SK-N-SH treated with all-trans-retinoic acid at 6 μM for 48 hours (cell line): ENCODE data around the gene CYB5A.

Experiments used
- ATAC-seq: fragments of 200-7000 bp; cut with Tn5 transposase; 3 replicates; pipeline ENCODE4 v1.9.1; 2020; ENCODE audit warnings: mild to moderate bottlenecking, moderate library complexity
- ARNTL ChIP-seq: fragments of 450-650 bp; formaldehyde crosslinking; IDR thresholded peaks from 2 replicates; pipeline ENCODE4 v1.5.0; 2020; ENCODE audit warnings: low read depth, mild to moderate bottlenecking, moderate library complexity, borderline replicate concordance
- BACH2 ChIP-seq: fragments of 250-450 bp; sonication (Bioruptor Pico); IDR thresholded peaks from 2 replicates; pipeline ENCODE4 v1.9.0; 2021; ENCODE audit warnings: mild to moderate bottlenecking, borderline replicate concordance
- CSDC2 ChIP-seq: fragments of 250-450 bp; sonication (Bioruptor Pico); IDR thresholded peaks from 2 replicates; pipeline ENCODE4 v1.5.0; 2020; ENCODE audit warnings: mild to moderate bottlenecking, moderate library complexity
- ESRRG ChIP-seq: fragments of 250-450 bp; sonication (Bioruptor Pico); IDR thresholded peaks from 2 replicates; pipeline ENCODE4 v1.6.1; 2021; ENCODE audit warnings: mild to moderate bottlenecking
- GLIS3 ChIP-seq: fragments of 250-450 bp; sonication (Bioruptor Pico); IDR thresholded peaks from 2 replicates; pipeline ENCODE4 v1.5.0; 2020; ENCODE audit warnings: mild to moderate bottlenecking, moderate library complexity
- ISL1 ChIP-seq: fragments of 250-450 bp; sonication (Bioruptor Pico); IDR thresholded peaks from 2 replicates; pipeline ENCODE4 v2.1.2; 2022; ENCODE audit warnings: mild to moderate bottlenecking, moderate library complexity
- OSR1 ChIP-seq: fragments of 250-450 bp; sonication (Bioruptor Pico); IDR thresholded peaks from 2 replicates; pipeline ENCODE4 v1.8.0; 2022; ENCODE audit warnings: moderate library complexity, mild to moderate bottlenecking, inconsistent platforms
- PPARA ChIP-seq: fragments of 250-450 bp; sonication (Bioruptor Pico); IDR thresholded peaks from 2 replicates; pipeline ENCODE4 v1.5.0; 2020; ENCODE audit warnings: mild to moderate bottlenecking, borderline replicate concordance
- RARB ChIP-seq: fragments of 250-450 bp; sonication (Bioruptor Pico); IDR thresholded peaks from 2 replicates; pipeline ENCODE4 v1.8.0; 2021; ENCODE audit warnings: mild to moderate bottlenecking, moderate library complexity
- SNAI2 ChIP-seq: fragments of 250-450 bp; sonication (Bioruptor Pico); IDR thresholded peaks from 2 replicates; pipeline ENCODE4 v1.5.0; 2020; ENCODE audit warnings: mild to moderate bottlenecking, moderate library complexity
- TCF4 ChIP-seq: fragments of 250-450 bp; sonication (Bioruptor Pico); IDR thresholded peaks from 2 replicates; pipeline ENCODE4 v1.8.0; 2021; ENCODE audit warnings: mild to moderate bottlenecking, moderate library complexity, borderline replicate concordance
- TOX ChIP-seq: fragments of 250-450 bp; sonication (Bioruptor Pico); IDR thresholded peaks from 2 replicates; pipeline ENCODE4 v1.8.0; 2021; ENCODE audit warnings: mild to moderate bottlenecking, moderate library complexity, borderline replicate concordance
- ZC3H10 ChIP-seq: fragments of 250-450 bp; sonication (Bioruptor Pico); IDR thresholded peaks from 2 replicates; pipeline ENCODE4 v1.5.1; 2021; ENCODE audit warnings: mild to moderate bottlenecking, moderate library complexity
- ZFP3 ChIP-seq: fragments of 250-450 bp; sonication (Bioruptor Pico); IDR thresholded peaks from 2 replicates; pipeline ENCODE4 v1.5.0; 2020; ENCODE audit warnings: mild to moderate bottlenecking, moderate library complexity
- ZFP30 ChIP-seq: fragments of 450-650 bp; formaldehyde crosslinking; IDR thresholded peaks from 2 replicates; pipeline ENCODE4 v1.5.0; 2022; ENCODE audit warnings: mild to moderate bottlenecking, moderate library complexity
- ZNF565 ChIP-seq: fragments of 450-650 bp; formaldehyde crosslinking; conservative IDR thresholded peaks from 2 replicates; pipeline ENCODE4 v1.5.0; 2020; ENCODE audit warnings: low read depth, mild to moderate bottlenecking, moderate library complexity
- ZNF70 ChIP-seq: fragments of 450-650 bp; formaldehyde crosslinking; IDR thresholded peaks from 2 replicates; pipeline ENCODE4 v1.5.0; 2020; ENCODE audit warnings: mild to moderate bottlenecking, moderate library complexity
- ZNF8 ChIP-seq: fragments of 450-650 bp; formaldehyde crosslinking; IDR thresholded peaks from 2 replicates; pipeline ENCODE4 v1.5.0; 2020; ENCODE audit warnings: mild to moderate bottlenecking, moderate library complexity
- TF ChIP-seq, protein P1 (sequence below): fragments of 250-450 bp; sonication (Bioruptor Pico); IDR thresholded peaks from 2 replicates; pipeline ENCODE4 v1.8.0; 2020; ENCODE audit warnings: mild to moderate bottlenecking, moderate library complexity, borderline replicate concordance
- TF ChIP-seq, protein P2 (sequence below): fragments of 250-450 bp; sonication (Bioruptor Pico); IDR thresholded peaks from 2 replicates; pipeline ENCODE4 v1.5.0; 2020; ENCODE audit warnings: mild to moderate bottlenecking, moderate library complexity
- TF ChIP-seq, protein P3 (sequence below): fragments of 250-450 bp; sonication (Bioruptor Pico); IDR thresholded peaks from 2 replicates; pipeline ENCODE4 v1.5.1; 2020; ENCODE audit warnings: low read depth, mild to moderate bottlenecking, moderate library complexity
- TF ChIP-seq, protein P4 (sequence below): fragments of 250-450 bp; sonication (Bioruptor Pico); IDR thresholded peaks from 2 replicates; pipeline ENCODE4 v1.8.0; 2021; ENCODE audit warnings: low read depth, mild to moderate bottlenecking, moderate library complexity, borderline replicate concordance

Gene CYB5A

DNA sequence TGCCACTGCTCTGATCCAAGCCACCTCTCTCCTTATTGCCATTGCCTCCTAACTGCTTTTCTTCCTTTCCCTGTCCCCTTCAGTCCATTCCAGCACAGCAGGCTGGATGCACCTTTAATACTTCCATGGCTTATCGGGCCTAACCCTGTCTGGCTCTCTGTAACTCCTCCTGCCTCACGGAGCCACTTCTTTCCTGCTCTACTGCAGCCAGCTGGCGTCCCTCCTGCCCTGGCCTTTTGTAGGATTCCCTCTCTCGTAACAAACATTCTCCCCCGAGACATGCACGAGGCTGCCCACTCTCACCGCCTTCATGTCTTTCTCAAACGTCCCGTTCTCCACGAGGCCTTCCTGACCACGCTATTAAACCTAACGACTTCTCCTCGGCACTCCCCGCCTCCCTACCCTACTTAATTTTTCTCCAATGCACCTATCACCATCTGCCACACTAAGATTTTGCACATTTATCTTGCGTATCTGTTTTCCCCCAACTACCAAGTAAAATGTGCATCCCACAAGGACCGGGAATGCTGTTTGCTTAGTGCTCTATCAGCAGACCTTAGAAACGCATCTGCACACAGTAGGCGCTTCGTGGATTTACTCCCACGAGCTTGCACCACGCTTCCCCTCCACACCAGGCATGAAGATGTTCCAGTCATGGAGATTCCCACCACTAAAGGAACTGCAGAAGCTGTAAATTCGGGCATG lies 23.1 kb upstream of the CYB5A start:
- TF ChIP-seq GLIS3 (CRISPR knock-in tag), result no peak
- no peak for TF ChIP-seq ZC3H10 (CRISPR knock-in tag)
- no peak for TF ChIP-seq TOX
- TF ChIP-seq BACH2 (CRISPR knock-in tag), result no peak
- no peak for TF ChIP-seq CSDC2
- TF ChIP-seq ZNF70 (CRISPR knock-in tag), result no peak
- ATAC-seq, result no peak

DNA sequence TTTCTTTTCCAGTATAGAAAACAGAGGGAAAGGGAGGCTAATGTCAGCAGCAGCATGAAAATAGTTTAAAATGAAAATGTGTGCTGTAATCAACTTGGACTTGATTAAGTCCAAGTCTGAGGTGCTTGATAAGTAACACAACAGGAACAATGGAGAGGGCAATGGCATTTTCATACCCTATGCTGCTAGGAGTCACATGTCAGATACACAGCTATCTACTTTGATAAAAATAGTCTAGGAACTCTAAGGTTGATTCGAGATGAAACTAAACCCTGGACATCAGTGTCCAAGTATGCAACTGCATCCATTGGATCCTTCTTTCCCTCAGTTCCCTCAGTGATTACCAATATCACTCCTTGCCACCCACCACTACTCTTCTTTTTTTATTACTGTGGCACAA lies 19.2 kb upstream of the CYB5A start:
- TF ChIP-seq ARNTL (CRISPR knock-in tag) (no peak), ISL1 (CRISPR knock-in tag) (no peak), TCF4 (CRISPR knock-in tag) (no peak), ZNF565 (no peak), OSR1 (CRISPR knock-in tag) (no peak), ESRRG (CRISPR knock-in tag) (no peak), PPARA (CRISPR knock-in tag) (no peak), RARB (CRISPR knock-in tag) (no peak), ZFP30 (CRISPR knock-in tag) (no peak), SNAI2 (CRISPR knock-in tag) (no peak), TOX (no peak), ZNF70 (CRISPR knock-in tag) (no peak), BACH2 (CRISPR knock-in tag) (no peak), CSDC2 (no peak), ZC3H10 (CRISPR knock-in tag) (no peak), ZNF8 (CRISPR knock-in tag) (no peak)
- TF ChIP-seq, protein P1, sequence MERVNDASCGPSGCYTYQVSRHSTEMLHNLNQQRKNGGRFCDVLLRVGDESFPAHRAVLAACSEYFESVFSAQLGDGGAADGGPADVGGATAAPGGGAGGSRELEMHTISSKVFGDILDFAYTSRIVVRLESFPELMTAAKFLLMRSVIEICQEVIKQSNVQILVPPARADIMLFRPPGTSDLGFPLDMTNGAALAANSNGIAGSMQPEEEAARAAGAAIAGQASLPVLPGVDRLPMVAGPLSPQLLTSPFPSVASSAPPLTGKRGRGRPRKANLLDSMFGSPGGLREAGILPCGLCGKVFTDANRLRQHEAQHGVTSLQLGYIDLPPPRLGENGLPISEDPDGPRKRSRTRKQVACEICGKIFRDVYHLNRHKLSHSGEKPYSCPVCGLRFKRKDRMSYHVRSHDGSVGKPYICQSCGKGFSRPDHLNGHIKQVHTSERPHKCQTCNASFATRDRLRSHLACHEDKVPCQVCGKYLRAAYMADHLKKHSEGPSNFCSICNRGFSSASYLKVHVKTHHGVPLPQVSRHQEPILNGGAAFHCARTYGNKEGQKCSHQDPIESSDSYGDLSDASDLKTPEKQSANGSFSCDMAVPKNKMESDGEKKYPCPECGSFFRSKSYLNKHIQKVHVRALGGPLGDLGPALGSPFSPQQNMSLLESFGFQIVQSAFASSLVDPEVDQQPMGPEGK (CRISPR knock-in tag), result no peak
- TF ChIP-seq, protein P2, sequence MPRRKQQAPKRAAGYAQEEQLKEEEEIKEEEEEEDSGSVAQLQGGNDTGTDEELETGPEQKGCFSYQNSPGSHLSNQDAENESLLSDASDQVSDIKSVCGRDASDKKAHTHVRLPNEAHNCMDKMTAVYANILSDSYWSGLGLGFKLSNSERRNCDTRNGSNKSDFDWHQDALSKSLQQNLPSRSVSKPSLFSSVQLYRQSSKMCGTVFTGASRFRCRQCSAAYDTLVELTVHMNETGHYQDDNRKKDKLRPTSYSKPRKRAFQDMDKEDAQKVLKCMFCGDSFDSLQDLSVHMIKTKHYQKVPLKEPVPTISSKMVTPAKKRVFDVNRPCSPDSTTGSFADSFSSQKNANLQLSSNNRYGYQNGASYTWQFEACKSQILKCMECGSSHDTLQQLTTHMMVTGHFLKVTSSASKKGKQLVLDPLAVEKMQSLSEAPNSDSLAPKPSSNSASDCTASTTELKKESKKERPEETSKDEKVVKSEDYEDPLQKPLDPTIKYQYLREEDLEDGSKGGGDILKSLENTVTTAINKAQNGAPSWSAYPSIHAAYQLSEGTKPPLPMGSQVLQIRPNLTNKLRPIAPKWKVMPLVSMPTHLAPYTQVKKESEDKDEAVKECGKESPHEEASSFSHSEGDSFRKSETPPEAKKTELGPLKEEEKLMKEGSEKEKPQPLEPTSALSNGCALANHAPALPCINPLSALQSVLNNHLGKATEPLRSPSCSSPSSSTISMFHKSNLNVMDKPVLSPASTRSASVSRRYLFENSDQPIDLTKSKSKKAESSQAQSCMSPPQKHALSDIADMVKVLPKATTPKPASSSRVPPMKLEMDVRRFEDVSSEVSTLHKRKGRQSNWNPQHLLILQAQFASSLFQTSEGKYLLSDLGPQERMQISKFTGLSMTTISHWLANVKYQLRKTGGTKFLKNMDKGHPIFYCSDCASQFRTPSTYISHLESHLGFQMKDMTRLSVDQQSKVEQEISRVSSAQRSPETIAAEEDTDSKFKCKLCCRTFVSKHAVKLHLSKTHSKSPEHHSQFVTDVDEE (CRISPR knock-in tag), result no peak
- ATAC-seq, result no peak

DNA sequence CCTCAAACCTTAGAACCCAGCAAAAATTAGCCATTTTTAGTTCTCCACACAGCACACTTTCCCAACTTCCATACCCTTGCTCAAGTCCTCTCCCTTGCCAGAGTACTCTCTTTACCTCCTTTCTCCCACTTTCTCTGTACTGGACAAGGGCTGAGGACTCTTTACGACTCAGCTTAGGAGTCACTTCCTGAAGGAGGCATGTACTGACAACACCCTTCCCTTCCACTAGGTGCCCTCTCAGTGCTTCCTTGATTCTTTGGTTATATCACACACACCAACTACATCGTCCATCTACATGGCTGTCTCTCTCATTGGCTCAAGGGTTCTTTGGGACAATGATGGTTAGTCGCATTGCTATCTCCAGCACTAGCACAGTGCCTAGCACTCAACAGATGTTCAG lies 18.6 kb upstream of the CYB5A start:
- ATAC-seq, result peak; percentile 96
- TF ChIP-seq ZFP3 (no peak), RARB (CRISPR knock-in tag) (no peak), ZFP30 (CRISPR knock-in tag) (no peak), ARNTL (CRISPR knock-in tag) (no peak), TOX (no peak), ZNF565 (no peak), GLIS3 (CRISPR knock-in tag) (no peak)
- TF ChIP-seq, protein P3, sequence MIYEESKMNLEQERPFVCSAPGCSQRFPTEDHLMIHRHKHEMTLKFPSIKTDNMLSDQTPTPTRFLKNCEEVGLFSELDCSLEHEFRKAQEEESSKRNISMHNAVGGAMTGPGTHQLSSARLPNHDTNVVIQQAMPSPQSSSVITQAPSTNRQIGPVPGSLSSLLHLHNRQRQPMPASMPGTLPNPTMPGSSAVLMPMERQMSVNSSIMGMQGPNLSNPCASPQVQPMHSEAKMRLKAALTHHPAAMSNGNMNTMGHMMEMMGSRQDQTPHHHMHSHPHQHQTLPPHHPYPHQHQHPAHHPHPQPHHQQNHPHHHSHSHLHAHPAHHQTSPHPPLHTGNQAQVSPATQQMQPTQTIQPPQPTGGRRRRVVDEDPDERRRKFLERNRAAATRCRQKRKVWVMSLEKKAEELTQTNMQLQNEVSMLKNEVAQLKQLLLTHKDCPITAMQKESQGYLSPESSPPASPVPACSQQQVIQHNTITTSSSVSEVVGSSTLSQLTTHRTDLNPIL (CRISPR knock-in tag), result no peak
- TF ChIP-seq, all 23 proteins: peak for 0

DNA sequence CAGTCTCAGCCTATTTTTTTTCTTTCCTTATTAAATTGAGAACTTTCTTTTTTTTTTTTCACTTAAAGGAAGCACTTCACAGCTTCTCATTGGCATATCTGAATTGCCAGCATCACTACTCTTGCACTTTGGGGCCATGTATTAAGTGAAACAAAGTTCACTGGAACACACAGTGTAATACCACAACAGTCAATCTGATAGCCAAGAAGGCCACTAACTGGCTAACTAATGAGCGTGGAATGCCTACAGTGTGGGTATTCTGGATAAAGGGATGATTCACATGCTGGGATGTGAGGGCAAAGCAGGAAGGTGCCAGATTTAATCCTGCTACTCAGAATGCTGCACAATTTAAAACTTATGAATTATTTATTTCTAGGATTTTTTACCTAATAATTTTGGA lies 12.2 kb upstream of the CYB5A start:
- no peak; the same call in 2 of the 3 replicates for ATAC-seq

More for the DNA sequence above, 12.2 kb upstream of the CYB5A start:
- TF ChIP-seq ZNF70 (CRISPR knock-in tag) (no peak), CSDC2 (no peak), ZNF8 (CRISPR knock-in tag) (no peak), RARB (CRISPR knock-in tag) (no peak), ZC3H10 (CRISPR knock-in tag) (no peak), BACH2 (CRISPR knock-in tag) (no peak), ARNTL (CRISPR knock-in tag) (no peak), SNAI2 (CRISPR knock-in tag) (no peak), TOX (no peak), ESRRG (CRISPR knock-in tag) (no peak), ZNF565 (no peak), ZFP3 (no peak)
- TF ChIP-seq, protein P2 (CRISPR knock-in tag), result no peak
- TF ChIP-seq, protein P1 (CRISPR knock-in tag), result no peak
- TF ChIP-seq, protein P4, sequence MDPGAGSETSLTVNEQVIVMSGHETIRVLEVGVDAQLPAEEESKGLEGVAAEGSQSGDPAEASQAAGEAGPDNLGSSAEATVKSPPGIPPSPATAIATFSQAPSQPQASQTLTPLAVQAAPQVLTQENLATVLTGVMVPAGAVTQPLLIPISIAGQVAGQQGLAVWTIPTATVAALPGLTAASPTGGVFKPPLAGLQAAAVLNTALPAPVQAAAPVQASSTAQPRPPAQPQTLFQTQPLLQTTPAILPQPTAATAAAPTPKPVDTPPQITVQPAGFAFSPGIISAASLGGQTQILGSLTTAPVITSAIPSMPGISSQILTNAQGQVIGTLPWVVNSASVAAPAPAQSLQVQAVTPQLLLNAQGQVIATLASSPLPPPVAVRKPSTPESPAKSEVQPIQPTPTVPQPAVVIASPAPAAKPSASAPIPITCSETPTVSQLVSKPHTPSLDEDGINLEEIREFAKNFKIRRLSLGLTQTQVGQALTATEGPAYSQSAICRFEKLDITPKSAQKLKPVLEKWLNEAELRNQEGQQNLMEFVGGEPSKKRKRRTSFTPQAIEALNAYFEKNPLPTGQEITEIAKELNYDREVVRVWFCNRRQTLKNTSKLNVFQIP, result no peak
